ENCODE data around the gene ETV5. TPM values are rescaled to one million over a fixed set of nuclear protein-coding genes. Genes with fewer than 3 reads are reported as not detected.

ETV5 gene
- total RNA-seq, 1 experiment from 2014 or later = 92.9 TPM

DNA sequence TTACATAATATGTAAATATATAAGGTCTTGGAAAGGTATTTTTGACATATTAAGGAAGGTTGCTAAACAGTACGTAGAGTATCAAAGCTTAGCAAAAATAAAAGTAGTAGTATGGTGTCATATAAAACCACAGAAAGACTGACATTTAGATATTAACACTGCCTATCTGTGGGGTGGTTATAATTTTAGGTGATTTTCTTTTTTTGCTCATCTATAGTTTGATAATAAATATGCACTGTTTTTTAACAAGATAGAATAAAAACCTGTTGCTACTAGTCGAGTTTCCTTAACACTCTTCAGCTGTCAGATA, 40.7 kb downstream of the ETV5 start:
- Histone ChIP-seq H3K27ac (ENCODE audit: low read depth, low read length, poor library complexity, severe bottlenecking) (no peak overlapping the region), H3K27me3 (replicated peaks; ENCODE audit: insufficient read depth, low read depth, low read length, poor library complexity) (no peaks in the 10 kb centered on the region), H3K4me1 (ENCODE audit: insufficient read depth, low read length, poor library complexity, severe bottlenecking) (no peaks in the 10 kb centered on the region), H3K9me3 (ENCODE audit: low read depth, low read length, poor library complexity, severe bottlenecking) (no peaks in the 10 kb centered on the region), H3K4me3 (ENCODE audit: low read depth, low read length, poor library complexity, severe bottlenecking) (no peak overlapping the region), H3K36me3 (ENCODE audit: insufficient read depth, low read length, poor library complexity, severe bottlenecking) (peaks cover 29% of the 10 kb centered on the region)
- TF ChIP-seq EZH2 (IDR thresholded peaks at IDR 0.05; ENCODE audit: borderline replicate concordance, low read depth, low read length, poor library complexity, severe bottlenecking) = no peak
- TF ChIP-seq, protein P1, sequence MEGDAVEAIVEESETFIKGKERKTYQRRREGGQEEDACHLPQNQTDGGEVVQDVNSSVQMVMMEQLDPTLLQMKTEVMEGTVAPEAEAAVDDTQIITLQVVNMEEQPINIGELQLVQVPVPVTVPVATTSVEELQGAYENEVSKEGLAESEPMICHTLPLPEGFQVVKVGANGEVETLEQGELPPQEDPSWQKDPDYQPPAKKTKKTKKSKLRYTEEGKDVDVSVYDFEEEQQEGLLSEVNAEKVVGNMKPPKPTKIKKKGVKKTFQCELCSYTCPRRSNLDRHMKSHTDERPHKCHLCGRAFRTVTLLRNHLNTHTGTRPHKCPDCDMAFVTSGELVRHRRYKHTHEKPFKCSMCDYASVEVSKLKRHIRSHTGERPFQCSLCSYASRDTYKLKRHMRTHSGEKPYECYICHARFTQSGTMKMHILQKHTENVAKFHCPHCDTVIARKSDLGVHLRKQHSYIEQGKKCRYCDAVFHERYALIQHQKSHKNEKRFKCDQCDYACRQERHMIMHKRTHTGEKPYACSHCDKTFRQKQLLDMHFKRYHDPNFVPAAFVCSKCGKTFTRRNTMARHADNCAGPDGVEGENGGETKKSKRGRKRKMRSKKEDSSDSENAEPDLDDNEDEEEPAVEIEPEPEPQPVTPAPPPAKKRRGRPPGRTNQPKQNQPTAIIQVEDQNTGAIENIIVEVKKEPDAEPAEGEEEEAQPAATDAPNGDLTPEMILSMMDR (conservative IDR thresholded peaks at IDR 0.05; ENCODE audit: low read depth, low read length) = no peak
- DNase-seq (ENCODE audit: low spot score) = no peak
- intact Hi-C loops (cut with micrococcal nuclease; ENCODE audit: unreplicated experiment) = no loop called here
- BruUV-seq (replicated peaks) = no TSS peak
- CTCF ChIA-PET = no interaction called here
- POLR2A ChIA-PET (ENCODE audit: low non-redundant PET) = no interaction called here

DNA sequence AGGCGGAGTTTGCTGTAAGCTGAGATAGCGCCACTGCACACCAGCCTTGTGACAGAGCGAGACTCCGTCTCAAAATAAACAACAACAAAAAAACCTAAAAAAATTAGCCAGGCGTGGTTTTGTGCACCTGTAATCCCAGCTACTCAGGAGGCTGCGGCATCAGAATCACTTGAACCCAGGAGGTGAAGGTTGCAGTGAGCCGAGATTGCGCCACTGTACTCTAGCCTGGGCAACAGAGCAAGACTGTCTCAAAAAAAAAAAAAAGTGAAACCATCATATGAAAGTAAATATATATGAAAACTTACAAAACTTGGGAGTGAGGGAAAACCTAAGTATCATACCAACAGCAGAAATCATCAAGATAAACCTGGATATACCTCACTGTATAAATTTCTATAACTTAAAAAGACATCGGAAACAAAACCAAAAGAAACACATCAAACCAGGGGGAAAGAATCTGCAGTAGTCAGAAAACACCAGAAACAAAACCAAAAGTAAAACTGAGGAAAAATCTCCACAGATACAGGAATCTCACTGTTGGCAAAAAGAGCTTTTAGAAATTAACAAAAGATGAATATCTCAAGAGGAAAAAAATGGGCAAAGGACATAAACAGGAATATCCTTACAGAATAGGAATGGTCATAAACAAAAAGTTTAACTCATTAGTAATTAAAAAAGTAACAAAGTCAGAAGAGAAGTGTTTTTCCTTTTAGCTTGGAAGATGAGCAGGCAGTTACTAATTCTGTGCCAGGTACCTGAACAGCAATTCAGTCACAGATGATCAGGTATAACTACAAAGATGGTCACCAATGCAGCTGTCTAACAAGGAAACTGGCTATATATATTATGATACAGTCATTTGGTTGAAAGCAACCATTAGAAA, 41.3 kb downstream of the ETV5 start:
- BruUV-seq (replicated peaks) = no TSS peak
- Histone ChIP-seq H3K9me3 (ENCODE audit: low read depth, low read length, poor library complexity, severe bottlenecking) (no peaks in the 10 kb centered on the region), H3K27me3 (replicated peaks; ENCODE audit: insufficient read depth, low read depth, low read length, poor library complexity) (no peaks in the 10 kb centered on the region), H3K27ac (ENCODE audit: low read depth, low read length, poor library complexity, severe bottlenecking) (no peak overlapping the region), H3K36me3 (ENCODE audit: insufficient read depth, low read length, poor library complexity, severe bottlenecking) (peaks cover 25% of the 10 kb centered on the region), H3K4me3 (ENCODE audit: low read depth, low read length, poor library complexity, severe bottlenecking) (no peak overlapping the region), H3K4me1 (ENCODE audit: insufficient read depth, low read length, poor library complexity, severe bottlenecking) (no peaks in the 10 kb centered on the region)
- TF ChIP-seq, protein P1 (conservative IDR thresholded peaks at IDR 0.05; ENCODE audit: low read depth, low read length) = no peak
- no peak for TF ChIP-seq EZH2 (IDR thresholded peaks at IDR 0.05; ENCODE audit: borderline replicate concordance, low read depth, low read length, poor library complexity, severe bottlenecking)
- DNase-seq (ENCODE audit: low spot score) = no peak
- intact Hi-C loops (cut with micrococcal nuclease; ENCODE audit: unreplicated experiment) = no loop called here
- POLR2A ChIA-PET (ENCODE audit: low non-redundant PET) = no interaction called here
- CTCF ChIA-PET = no interaction called here

DNA sequence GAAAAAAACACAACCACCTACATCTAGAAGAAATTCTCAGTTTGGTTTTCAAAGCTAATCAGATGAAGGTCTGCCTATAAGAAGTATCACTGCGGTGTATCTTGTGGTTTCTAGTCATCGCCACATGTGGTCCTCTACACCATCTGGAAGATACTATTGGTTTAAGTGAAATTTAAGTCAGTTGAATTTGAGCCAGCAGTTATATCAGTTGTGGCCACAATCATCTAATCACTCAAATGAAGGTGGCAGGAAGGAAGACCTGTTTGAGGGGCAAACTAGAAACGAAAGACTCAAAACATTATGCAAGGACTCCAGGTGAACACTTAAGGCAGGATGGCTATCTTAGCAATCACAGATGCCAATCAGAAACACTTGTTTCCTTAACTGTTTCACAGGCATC, 48.7 kb downstream of the ETV5 start:
- TF ChIP-seq, protein P1 (conservative IDR thresholded peaks at IDR 0.05; ENCODE audit: low read depth, low read length) = no peak
- no peak for TF ChIP-seq EZH2 (IDR thresholded peaks at IDR 0.05; ENCODE audit: borderline replicate concordance, low read depth, low read length, poor library complexity, severe bottlenecking)
- DNase-seq (ENCODE audit: low spot score) = no peak
- Histone ChIP-seq H3K27ac (ENCODE audit: low read depth, low read length, poor library complexity, severe bottlenecking) (no peak overlapping the region), H3K9me3 (ENCODE audit: low read depth, low read length, poor library complexity, severe bottlenecking) (no peaks in the 10 kb centered on the region), H3K36me3 (ENCODE audit: insufficient read depth, low read length, poor library complexity, severe bottlenecking) (peaks cover 32% of the 10 kb centered on the region), H3K4me1 (ENCODE audit: insufficient read depth, low read length, poor library complexity, severe bottlenecking) (no peaks in the 10 kb centered on the region), H3K27me3 (replicated peaks; ENCODE audit: insufficient read depth, low read depth, low read length, poor library complexity) (no peaks in the 10 kb centered on the region), H3K4me3 (ENCODE audit: low read depth, low read length, poor library complexity, severe bottlenecking) (no peak overlapping the region)
- no TSS peak for BruUV-seq (replicated peaks)
- CTCF ChIA-PET = no interaction called here
- intact Hi-C loops (cut with micrococcal nuclease; ENCODE audit: unreplicated experiment) = no loop called here
- POLR2A ChIA-PET (ENCODE audit: low non-redundant PET) = no interaction called here

Data from A673 (cell line).